Stimulated activated CD4-positive, alpha-beta T cell treated with anti-CD3 and anti-CD28 coated beads, Interleukin-2, amount 100 ng/mL, for 48 hours (primary cell): Measurements from ENCODE around the gene PLCB4.

Experiments
- DNase-seq, 2 donors: peaks; one replicate each; pipeline ENCODE4 v3.0.0-alpha.2; 2020

Gene PLCB4

DNA sequence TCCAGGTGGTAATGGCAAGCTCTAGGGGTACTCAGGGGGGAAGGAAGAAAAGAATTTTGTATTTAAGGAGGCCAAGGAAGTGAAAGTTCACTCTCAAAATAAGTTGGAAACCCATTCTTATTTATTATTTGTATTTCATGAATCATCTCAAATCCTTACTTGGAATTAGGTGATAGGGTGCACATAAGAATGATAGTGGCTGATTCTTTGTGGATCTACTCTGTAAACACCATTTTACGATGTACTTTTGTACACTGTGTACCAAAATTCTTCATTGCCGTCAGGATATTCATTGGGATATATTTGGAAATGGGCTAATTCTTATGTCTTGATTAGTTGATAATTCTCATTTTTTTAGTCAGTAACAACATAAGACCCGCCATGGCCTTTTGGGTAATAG, 266.0 kb downstream of the PLCB4 start:
- no peak for DNase-seq

- no peak for DNase-seq
These were observed 269.2 kb downstream of the PLCB4 start for GRCh38 chr20:9338101-9338500.

DNA sequence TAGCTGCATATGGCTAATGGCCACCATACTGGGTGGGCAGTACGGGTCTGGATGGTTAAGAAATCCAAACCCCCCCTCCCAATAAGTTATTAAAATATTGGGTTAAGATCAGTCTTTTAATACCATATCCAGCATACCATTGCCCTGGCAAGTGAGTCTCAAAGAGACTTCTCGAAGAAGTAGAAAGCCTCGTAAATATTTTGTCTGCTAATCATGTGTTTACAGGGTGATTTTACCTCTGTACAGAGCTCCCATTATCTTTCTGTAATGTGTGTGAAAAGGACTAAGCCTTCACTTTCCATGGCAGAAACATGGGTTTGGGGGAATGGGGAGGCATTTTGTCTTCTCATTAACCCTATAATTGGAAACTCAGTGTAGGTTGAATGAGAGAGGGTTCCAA, 270.8 kb downstream of the PLCB4 start:
- no peak for DNase-seq

DNA sequence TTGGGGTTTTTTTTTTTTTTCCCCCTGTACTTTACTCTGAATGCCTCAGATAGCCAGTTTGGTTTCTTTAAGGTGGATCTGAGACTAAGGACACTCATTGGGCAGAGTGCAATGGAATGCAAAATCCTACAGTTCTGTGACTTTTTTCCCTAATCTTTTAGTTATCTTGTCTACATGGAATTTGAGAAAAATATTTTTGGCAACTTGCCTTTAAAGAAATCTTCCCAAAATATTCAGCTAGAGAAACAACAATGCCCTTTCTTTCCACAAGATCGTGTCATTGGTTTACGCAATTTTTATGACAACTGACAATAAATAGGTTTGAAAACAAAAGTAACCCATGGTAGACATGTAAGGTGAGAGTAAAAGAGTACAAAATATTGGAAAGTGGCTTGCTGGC, 273.8 kb downstream of the PLCB4 start:
- DNase-seq = no peak

DNA sequence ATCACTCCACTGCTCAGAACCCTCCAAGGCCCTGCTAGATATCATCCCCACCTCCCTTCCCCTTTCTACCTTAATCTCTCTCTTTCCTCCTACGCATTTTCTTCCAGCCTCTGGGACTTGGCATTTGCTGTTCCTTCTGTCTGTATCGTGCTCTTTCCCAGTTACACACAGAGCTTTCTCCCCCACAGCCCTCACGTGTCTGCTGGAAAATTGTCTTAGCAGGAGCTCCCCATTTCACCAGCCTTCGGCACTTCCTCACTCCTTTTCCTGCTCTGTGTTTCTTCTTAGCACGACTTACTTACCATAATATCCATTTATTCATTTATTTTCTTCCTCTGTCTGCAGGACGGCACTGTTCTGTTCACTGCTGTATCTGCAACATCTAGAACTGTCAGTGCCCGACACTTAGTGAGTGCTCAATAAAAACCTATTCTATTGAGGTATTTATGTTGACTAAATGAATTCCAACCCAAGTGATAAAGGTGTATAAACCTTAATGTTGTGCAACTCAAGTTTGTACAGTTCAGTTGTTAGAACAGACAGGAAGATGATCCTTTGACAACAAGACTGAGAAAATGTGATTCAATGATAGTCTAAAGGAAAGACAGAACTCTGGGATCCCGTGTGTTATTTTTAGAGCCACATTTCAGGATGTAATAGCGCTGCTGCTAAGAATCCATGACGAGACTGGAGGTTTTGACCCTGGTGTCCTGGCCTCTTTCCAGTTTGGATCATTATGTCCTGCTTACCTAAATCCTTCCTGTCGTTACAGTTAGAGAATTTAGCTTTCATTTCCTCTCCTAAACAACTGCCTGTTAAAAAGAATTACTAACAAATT, 275.4 kb downstream of the PLCB4 start:
- no peak for DNase-seq

- no peak for DNase-seq
These were observed 279.4 kb downstream of the PLCB4 start for GRCh38 chr20:9348316-9348715.

DNA sequence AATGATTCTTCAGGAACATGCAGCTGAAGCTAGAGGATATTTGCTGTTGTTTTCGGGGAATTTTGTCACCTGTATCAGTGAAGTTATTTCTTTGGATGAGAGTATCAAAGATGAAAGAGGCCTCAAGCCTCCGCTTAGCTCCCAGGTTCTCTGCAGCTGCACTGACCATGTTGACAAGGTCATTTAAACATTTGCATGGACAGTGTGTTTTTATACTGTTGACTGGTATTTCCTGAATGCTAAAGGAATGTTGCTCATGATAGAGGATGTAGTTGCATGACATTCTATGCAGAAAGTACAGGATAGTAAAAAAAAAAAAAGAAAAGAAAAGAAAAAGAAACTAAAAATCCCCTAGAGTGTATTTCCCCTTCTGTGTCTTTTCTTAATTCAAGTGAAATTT, 279.9 kb downstream of the PLCB4 start:
- DNase-seq = no peak

GRCh38 chr20:9349249-9349648, 280.4 kb downstream of the PLCB4 start:
- DNase-seq = no peak

DNA sequence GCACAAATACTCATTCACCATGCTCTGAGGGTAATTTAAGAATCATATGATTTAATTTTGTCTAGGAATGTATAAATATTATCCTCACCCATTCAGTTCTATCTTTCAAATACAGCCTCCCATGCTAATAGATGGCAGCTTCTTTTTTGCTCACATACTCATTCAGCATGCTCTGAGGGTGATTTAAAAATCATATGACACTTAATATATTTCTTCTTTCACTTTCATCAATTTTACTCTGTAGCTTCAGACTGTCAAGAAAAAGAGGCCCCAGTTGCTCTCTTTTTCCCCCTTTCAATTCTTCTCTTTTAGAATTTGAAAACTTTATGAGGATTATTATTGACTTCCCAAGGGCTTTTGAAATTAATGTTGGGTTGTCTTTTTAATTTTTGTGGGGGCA, 283.9 kb downstream of the PLCB4 start:
- DNase-seq = no peak

DNA sequence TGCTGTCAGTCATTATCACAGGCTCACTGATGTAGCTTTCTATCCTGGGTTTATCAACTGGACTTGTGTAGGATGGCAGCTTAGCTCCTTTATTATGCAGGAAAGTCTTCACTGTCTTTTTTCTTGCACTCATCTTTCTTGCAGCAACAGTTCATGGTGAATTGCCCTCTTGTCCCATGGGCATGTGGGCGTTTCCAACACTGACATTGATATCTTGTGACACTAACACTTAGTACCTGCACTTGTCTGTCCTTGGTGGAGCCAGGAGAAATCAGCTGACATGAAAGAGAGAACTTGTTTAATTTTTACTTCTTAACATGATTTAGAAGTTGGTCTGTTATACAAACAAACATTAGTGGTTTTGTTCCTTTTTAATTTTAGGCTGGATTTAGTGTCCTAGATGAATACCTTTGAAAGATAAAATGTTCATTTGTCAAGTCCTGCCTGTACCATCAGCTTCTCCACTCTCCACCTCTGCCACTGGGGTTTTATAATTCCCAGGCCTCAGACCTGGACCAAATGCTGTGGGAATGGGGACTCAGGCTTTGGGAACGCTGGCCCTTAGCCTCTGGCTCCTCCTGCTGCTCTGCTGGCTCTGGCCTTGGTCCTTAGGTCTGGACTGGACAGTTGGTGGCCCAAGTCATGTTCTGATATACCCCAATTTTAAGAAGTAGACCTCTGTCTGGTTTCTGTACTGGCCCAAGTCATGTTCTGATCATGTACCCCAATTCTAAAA, 284.5 kb downstream of the PLCB4 start:
- no peak for DNase-seq

DNA sequence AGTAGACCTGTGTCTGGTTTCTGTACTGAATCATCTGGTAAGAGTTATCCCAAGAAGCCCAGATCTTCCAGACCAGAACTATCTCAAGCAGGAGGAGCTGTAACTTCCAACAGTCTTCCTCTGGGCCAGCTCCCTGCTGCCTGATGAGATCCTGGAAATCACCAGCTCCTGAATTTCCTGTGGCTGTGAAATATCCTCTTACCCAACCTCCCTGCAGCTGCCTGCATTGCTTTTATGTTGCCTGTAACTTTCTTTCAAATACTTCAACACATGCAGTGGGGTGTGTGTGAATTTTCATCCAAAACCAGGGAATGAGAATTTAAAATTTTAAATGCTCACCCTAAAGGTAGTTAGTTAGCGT, 285.0 kb downstream of the PLCB4 start:
- DNase-seq = no peak

DNA sequence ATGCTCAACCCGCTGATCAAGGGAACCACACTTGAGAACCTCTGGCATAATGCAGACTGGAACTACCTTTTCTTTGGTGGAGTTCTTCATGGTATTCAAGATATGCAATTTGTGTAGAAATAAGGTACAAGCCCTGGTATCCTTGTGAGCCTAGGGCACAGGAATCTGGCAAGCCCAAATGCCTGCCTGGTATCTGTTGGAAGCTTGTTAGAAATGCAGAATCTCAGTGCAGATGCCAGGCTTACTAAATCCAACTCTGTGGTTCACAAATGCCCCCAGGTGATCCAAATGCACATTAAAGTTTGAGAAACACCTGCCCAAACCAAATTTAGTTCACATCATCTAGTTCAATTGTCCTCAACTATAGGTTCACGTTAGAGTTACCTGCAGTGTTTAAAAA, 285.7 kb downstream of the PLCB4 start:
- DNase-seq = no peak

DNA sequence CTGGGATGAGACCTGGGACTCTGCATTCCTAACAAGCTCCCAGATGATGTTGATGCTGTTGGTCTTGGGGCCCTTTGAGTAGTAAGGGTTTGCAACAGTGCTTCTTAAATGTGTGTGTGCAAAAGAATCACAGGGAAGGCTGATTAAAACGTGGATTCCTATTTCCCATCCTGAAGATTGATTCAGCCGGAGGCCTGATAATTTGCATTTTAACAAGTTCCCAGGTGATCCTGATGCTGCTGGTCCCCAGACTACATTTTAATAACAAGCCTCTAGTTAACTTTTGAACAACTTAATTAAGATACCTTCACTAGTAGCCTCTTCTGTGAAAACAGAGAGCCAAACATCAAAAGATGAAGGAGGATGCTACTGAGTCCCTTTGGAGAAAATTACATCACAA, 289.1 kb downstream of the PLCB4 start:
- DNase-seq = no peak

GRCh38 chr20:9359561-9360308, 290.8 kb downstream of the PLCB4 start:
- no peak for DNase-seq

DNA sequence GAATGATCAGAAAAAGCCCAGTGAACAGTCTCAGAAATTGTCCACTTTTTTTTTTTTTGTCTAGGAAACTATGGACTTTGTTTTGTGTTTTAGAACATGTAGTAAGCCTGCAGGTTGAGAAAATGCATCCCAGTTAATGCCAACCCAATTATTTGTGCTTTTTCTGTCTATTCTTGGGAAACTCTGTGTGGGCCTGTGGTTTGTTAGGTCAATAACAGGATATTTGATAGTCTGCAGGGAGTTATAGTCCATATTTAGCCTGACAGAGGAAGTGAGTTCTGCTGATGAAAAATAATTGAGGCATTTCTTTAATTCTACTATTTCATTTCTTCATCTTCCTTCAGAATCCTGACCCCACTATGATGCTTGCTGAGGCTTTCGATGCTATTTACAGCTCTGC, 291.5 kb downstream of the PLCB4 start:
- no peak for DNase-seq

DNA sequence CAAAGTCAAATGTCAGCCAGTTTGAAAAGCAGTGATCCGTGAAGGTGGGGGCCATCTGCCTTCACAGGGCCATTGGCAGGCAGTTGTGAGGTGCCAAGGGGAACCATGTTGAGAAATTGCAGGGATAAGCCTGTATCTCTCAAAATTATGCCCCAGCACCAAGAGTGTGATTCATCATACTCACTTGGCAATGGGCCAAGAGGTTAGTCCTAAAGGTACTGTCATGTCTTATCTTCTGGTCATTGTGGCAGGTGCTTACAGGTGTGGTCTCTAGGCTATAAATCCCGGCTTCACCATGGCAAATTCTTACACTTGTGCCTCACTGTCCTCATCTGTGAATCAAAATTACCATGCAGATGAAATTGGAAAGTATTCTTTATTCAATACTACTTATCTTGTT, 294.8 kb downstream of the PLCB4 start:
- DNase-seq = no peak

GRCh38 chr20:9367328-9367727, 298.4 kb downstream of the PLCB4 start:
- no peak for DNase-seq

DNA sequence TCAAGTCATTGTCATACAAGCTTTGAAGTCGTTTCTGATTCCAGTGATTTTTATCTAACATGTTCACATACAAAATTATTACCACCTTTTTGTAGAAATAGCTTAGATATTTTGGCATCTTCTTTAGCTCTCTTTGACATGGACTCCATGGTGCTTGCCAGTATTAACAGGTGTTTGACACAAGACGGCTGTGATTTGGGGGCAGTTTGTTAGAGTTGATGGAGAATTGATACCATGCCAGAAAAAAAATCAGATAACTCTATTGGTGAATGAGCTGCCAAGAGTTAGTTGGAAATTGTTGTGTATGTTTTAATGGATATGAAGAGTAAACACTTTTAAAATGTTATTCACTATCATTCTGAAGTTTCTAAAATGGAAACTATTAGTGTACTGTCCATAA, 298.9 kb downstream of the PLCB4 start:
- DNase-seq = no peak

DNA sequence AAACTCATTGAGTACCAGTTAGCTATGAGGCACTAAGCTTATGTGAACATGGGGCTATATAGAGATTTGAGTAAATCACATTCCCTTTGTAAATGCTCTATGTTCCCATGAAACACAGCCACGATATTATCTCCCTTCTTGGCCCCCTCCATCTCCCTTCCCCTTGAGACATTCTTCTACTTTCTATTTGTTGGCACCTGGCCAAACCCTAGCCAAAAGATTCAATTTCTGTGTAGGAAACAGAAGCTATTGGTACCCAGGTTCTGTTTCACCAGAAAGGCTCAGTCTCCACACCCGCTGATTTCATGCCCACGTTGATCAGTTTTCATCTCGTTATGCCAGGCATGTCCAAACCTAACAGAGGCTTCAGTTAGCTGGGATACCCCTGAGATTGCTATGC, 300.0 kb downstream of the PLCB4 start:
- no peak for DNase-seq

DNA sequence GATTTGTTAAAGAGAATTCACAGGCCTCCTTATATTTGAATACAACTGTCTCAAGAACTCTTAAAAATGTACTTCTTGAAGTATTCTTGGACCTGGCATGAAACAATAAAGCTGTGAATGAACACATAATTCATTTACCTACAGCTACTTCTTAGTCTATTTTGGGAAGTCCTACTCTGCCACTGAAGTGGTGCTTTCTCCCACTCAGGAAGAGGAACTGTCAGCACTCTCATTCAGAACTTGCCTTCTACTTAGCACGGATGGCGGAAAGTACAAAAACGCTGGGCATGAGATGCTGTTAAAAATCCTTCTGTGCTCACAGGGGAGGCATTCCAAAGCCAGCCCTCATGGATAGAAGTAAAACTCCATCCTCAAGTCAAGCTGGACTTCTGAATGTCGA, 300.7 kb downstream of the PLCB4 start:
- no peak for DNase-seq

DNA sequence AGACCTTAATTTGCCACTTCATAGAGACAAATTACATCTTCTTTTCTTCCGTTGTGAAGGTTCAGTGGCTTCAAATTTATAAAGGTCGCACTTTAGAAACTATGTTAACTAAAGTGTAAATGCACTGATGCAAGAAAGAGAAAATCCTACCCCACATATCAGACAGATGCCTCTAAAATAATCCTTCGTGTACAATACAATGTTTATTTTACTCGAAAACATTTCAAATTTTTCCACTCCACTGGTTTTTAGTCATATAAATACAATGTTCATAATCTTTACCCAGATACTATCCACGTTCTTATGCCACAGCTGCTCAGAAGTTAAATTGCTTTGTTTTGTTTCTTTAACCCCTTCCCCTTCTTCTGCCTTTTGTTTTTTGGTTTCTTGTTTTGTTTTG, 305.2 kb downstream of the PLCB4 start:
- DNase-seq = no peak

GRCh38 chr20:9374480-9374879, 305.6 kb downstream of the PLCB4 start:
- DNase-seq = no peak

- DNase-seq = no peak
These were observed 306.4 kb downstream of the PLCB4 start for GRCh38 chr20:9375221-9375681.

DNA sequence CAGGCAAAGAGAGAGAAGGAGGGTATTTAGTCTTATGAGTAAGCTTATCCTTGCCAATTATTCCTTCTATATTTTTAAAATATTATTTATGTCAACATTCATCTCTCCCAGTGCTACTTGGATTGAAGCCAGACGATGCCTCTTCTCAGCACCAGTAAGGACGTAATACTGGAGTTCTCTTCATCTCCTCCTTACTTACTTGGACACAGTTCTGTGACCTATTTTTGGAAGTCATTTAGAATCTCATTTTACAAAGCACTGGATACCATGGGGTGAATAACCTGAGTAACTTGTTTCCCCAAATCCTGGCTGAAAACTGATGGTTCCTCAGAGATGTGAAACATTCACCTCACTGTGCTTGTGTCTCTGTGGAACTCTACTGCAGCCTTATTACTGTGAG, 308.1 kb downstream of the PLCB4 start:
- no peak for DNase-seq
